HUES48 (cell line): ENCODE measurements around the gene MYO15B.

Experiments used
- H3K27ac ChIP-seq: one replicate; pipeline ENCODE4 v1.7.0; 2013; ENCODE audit warnings: low read depth, low read length, inconsistent platforms
- H3K27me3 ChIP-seq: 2 replicates; pipeline ENCODE4 v1.6.1; 2013; ENCODE audit warnings: mild to moderate bottlenecking, low read length; ENCODE audit not compliant: control insufficient read depth, insufficient read depth
- H3K36me3 ChIP-seq: 2 replicates; pipeline ENCODE4 v1.6.1; 2013; ENCODE audit warnings: low read length; ENCODE audit not compliant: control insufficient read depth, insufficient read depth
- H3K4me1 ChIP-seq: 2 replicates; pipeline ENCODE4 v1.6.1; 2013; ENCODE audit warnings: mild to moderate bottlenecking, low read length; ENCODE audit not compliant: control insufficient read depth, insufficient read depth
- H3K4me3 ChIP-seq: 2 replicates; pipeline ENCODE4 v1.5.1; 2013; ENCODE audit warnings: mild to moderate bottlenecking, low read depth, low read length
- H3K9ac ChIP-seq: 2 replicates; pipeline ENCODE4 v1.6.1; 2013; ENCODE audit warnings: mild to moderate bottlenecking, low read depth, low read length, moderate library complexity
- H3K9me3 ChIP-seq: 2 replicates; pipeline ENCODE4 v1.6.1; 2013; ENCODE audit warnings: low read length; ENCODE audit not compliant: control insufficient read depth, insufficient read depth

Gene MYO15B

GRCh38 chr17:75672011-75672410 is 84.4 kb downstream of the MYO15B start:
- Histone ChIP-seq H3K9ac (no peak overlapping the region), H3K27me3 (no peaks in the 10 kb centered on the region), H3K36me3 (peaks cover 61% of the 10 kb centered on the region), H3K4me1 (0 out of 2 replicates have a peak, but pooled peaks cover 4% of the 10 kb centered on the region), H3K9me3 (no peaks in the 10 kb centered on the region), H3K4me3 (no peak overlapping the region), H3K27ac (no peak overlapping the region)

DNA sequence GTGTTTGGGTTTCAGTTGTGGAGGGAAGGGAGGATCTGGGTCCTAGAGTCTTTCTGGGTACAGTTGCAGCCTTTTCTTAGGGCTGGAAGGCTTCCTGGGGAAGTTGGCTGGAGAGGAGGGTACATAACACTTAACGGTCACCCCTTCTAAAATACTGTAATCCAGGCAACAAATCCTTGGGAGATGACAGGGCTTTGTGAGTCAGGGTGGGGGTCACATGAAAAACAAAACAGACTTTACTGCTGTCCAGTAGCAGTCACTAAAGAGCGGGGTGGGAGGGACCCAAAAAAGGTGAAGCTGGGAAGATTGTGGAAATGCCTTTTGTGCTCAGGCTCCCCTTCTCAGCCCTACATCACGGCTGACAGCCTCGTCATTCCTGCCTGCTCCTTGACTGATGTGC is 85.9 kb downstream of the MYO15B start:
- Histone ChIP-seq H3K9ac (no peak overlapping the region), H3K27me3 (no peaks in the 10 kb centered on the region), H3K36me3 (peaks cover 63% of the 10 kb centered on the region), H3K4me3 (no peak overlapping the region), H3K27ac (no peak overlapping the region), H3K4me1 (no peaks in the 10 kb centered on the region), H3K9me3 (no peaks in the 10 kb centered on the region)
